ENCODE results near the gene DYSF.

Gene DYSF

GRCh38 chr2:71716697-71717624 lies 263.6 kb downstream of the DYSF start:
- no peak for TF ChIP-seq EGR1 (IDR thresholded peaks at IDR 0.05)
- peak; percentile 42; the same call in 1 of the 2 replicates for TF ChIP-seq TCF12 (IDR thresholded peaks at IDR 0.05; ENCODE audit: low read depth)
- 0 out of 2 replicates have a peak, but pooled peaks have one; percentile 8 for TF ChIP-seq TEAD4 (IDR thresholded peaks at IDR 0.05)
- TF ChIP-seq EP300 (IDR thresholded peaks at IDR 0.05; ENCODE audit: borderline replicate concordance): peak; percentile 29; the same call in 1 of the 2 replicates
- TF ChIP-seq NFIC (IDR thresholded peaks at IDR 0.05): 0 out of 2 replicates have a peak, but pooled peaks have one; percentile 45

- no peak for TF ChIP-seq MAX (IDR thresholded peaks at IDR 0.05)
- no peak for TF ChIP-seq TCF12 (IDR thresholded peaks at IDR 0.05; ENCODE audit: low read depth)
- TF ChIP-seq FOXM1 (IDR thresholded peaks at IDR 0.05; ENCODE audit: borderline replicate concordance, low read depth): no peak
- no peak for TF ChIP-seq TEAD4 (IDR thresholded peaks at IDR 0.05)
- no peak for TF ChIP-seq CREB1 (IDR thresholded peaks at IDR 0.05; ENCODE audit: low read depth)
- TF ChIP-seq REST (IDR thresholded peaks at IDR 0.05; ENCODE audit: low read depth): no peak
- TF ChIP-seq USF1 (IDR thresholded peaks at IDR 0.05): no peak
- no peak for TF ChIP-seq RAD21 (IDR thresholded peaks at IDR 0.05; ENCODE audit: low read depth)
Measured at GRCh38 chr2:71718686-71719085, 265.3 kb downstream of the DYSF start.

- TF ChIP-seq TAF1 (IDR thresholded peaks at IDR 0.05; ENCODE audit: low read depth) (no peak), EGR1 (IDR thresholded peaks at IDR 0.05) (no peak), FOXM1 (IDR thresholded peaks at IDR 0.05; ENCODE audit: borderline replicate concordance, low read depth) (no peak), EP300 (IDR thresholded peaks at IDR 0.05; ENCODE audit: borderline replicate concordance) (no peak), CEBPB (IDR thresholded peaks at IDR 0.05) (no peak), TCF12 (IDR thresholded peaks at IDR 0.05; ENCODE audit: low read depth) (no peak), REST (IDR thresholded peaks at IDR 0.05; ENCODE audit: low read depth) (no peak), TEAD4 (IDR thresholded peaks at IDR 0.05) (no peak), USF1 (IDR thresholded peaks at IDR 0.05) (no peak), ZBTB7A (IDR thresholded peaks at IDR 0.05; ENCODE audit: low read depth) (no peak), RAD21 (IDR thresholded peaks at IDR 0.05; ENCODE audit: low read depth) (no peak), NFIC (IDR thresholded peaks at IDR 0.05) (no peak), YY1 (IDR thresholded peaks at IDR 0.05; ENCODE audit: low read depth) (no peak), CREB1 (IDR thresholded peaks at IDR 0.05; ENCODE audit: low read depth) (no peak), MAX (IDR thresholded peaks at IDR 0.05) (no peak)
Measured at GRCh38 chr2:71719520-71720282, 266.3 kb downstream of the DYSF start.

GRCh38 chr2:71720283-71720560 lies 266.9 kb downstream of the DYSF start:
- TF ChIP-seq CREB1 (IDR thresholded peaks at IDR 0.05; ENCODE audit: low read depth) (no peak), NFIC (IDR thresholded peaks at IDR 0.05) (no peak), TAF1 (IDR thresholded peaks at IDR 0.05; ENCODE audit: low read depth) (no peak), MAX (IDR thresholded peaks at IDR 0.05) (no peak), TEAD4 (IDR thresholded peaks at IDR 0.05) (no peak), TCF12 (IDR thresholded peaks at IDR 0.05; ENCODE audit: low read depth) (no peak), REST (IDR thresholded peaks at IDR 0.05; ENCODE audit: low read depth) (no peak), EP300 (IDR thresholded peaks at IDR 0.05; ENCODE audit: borderline replicate concordance) (no peak), ZBTB7A (IDR thresholded peaks at IDR 0.05; ENCODE audit: low read depth) (no peak), YY1 (IDR thresholded peaks at IDR 0.05; ENCODE audit: low read depth) (no peak), RAD21 (IDR thresholded peaks at IDR 0.05; ENCODE audit: low read depth) (no peak), EGR1 (IDR thresholded peaks at IDR 0.05) (no peak), CEBPB (IDR thresholded peaks at IDR 0.05) (no peak), FOXM1 (IDR thresholded peaks at IDR 0.05; ENCODE audit: borderline replicate concordance, low read depth) (no peak), USF1 (IDR thresholded peaks at IDR 0.05) (no peak)
